ENCODE results near the gene ZNF319.

Gene ZNF319

GRCh38 chr16:57998992-57999365, 1.5 kb downstream of the ZNF319 start:
- peak overlapping the region; percentile 100 for H3K4me2 ChIP-seq (ENCODE audit: insufficient read depth, low read length)
- no peak overlapping the region for H2AFZ ChIP-seq (ENCODE audit: low read depth, low read length)
- ATAC-seq (ENCODE audit: insufficient read depth, low read depth), result no peak
- H4K20me1 ChIP-seq (ENCODE audit: insufficient read depth, low read length), result peaks cover 26% of the 10 kb centered on the region
- peaks cover 57% of the 10 kb centered on the region for H3K36me3 ChIP-seq (ENCODE audit: insufficient read depth, low read length)
- peaks cover 22% of the 10 kb centered on the region for H3K79me2 ChIP-seq (ENCODE audit: insufficient read depth, low read length)
- H3K27me3 ChIP-seq (ENCODE audit: insufficient read depth, low read length, poor library complexity), result no peaks in the 10 kb centered on the region
- peaks cover 34% of the 10 kb centered on the region for H3K4me1 ChIP-seq (ENCODE audit: insufficient read depth, low read length)
- TF ChIP-seq CTCF (IDR thresholded peaks at IDR 0.05; ENCODE audit: borderline replicate concordance, extremely low read depth, low read length, poor library complexity, severe bottlenecking) (no peak), EZH2 (IDR thresholded peaks at IDR 0.05; ENCODE audit: borderline replicate concordance, low read depth, low read length, severe bottlenecking) (no peak)
- H3K4me3 ChIP-seq (ENCODE audit: low read depth in 1 of 2, low read length in 2 of 2), result peak overlapping the region in 1 of 2 experiments; percentile 98; a peak in 2 of 4 replicates
- no peak for DNase-seq
- no peaks in the 10 kb centered on the region for H3K9me3 ChIP-seq (ENCODE audit: insufficient read depth, low read length, severe bottlenecking)
- peak overlapping the region; percentile 72 for H3K9ac ChIP-seq (ENCODE audit: low read depth, low read length)
- H3K27ac ChIP-seq (ENCODE audit: low read length), result no peak overlapping the region

GRCh38 chr16:57998486-57998885, 2.0 kb downstream of the ZNF319 start:
- peaks cover 36% of the 10 kb centered on the region for H3K4me1 ChIP-seq (ENCODE audit: insufficient read depth, low read length)
- H2AFZ ChIP-seq (ENCODE audit: low read depth, low read length), result no peak overlapping the region
- peaks cover 22% of the 10 kb centered on the region for H3K79me2 ChIP-seq (ENCODE audit: insufficient read depth, low read length)
- DNase-seq (peak; percentile 49), ATAC-seq (ENCODE audit: insufficient read depth, low read depth) (no peak)
- H3K9me3 ChIP-seq (ENCODE audit: insufficient read depth, low read length, severe bottlenecking), result no peaks in the 10 kb centered on the region
- H3K4me2 ChIP-seq (ENCODE audit: insufficient read depth, low read length), result peak overlapping the region; percentile 100; the same call in 1 of the 2 replicates
- H4K20me1 ChIP-seq (ENCODE audit: insufficient read depth, low read length), result peaks cover 31% of the 10 kb centered on the region
- no peak for TF ChIP-seq EZH2 (IDR thresholded peaks at IDR 0.05; ENCODE audit: borderline replicate concordance, low read depth, low read length, severe bottlenecking)
- TF ChIP-seq CTCF (IDR thresholded peaks at IDR 0.05; ENCODE audit: borderline replicate concordance, extremely low read depth, low read length, poor library complexity, severe bottlenecking), result no peak
- peaks cover 57% of the 10 kb centered on the region for H3K36me3 ChIP-seq (ENCODE audit: insufficient read depth, low read length)
- no peak overlapping the region for H3K4me3 ChIP-seq (ENCODE audit: low read depth in 1 of 2, low read length in 2 of 2)
- H3K27me3 ChIP-seq (ENCODE audit: insufficient read depth, low read length, poor library complexity), result no peaks in the 10 kb centered on the region
- H3K9ac ChIP-seq (ENCODE audit: low read depth, low read length), result no peak overlapping the region; the same call in 1 of the 2 replicates
- no peak overlapping the region for H3K27ac ChIP-seq (ENCODE audit: low read length)

GRCh38 chr16:57997528-57998265, 2.8 kb downstream of the ZNF319 start:
- Histone ChIP-seq H3K27ac (ENCODE audit: low read length) (no peak overlapping the region), H3K4me1 (ENCODE audit: insufficient read depth, low read length) (peaks cover 29% of the 10 kb centered on the region), H2AFZ (ENCODE audit: low read depth, low read length) (no peak overlapping the region), H3K36me3 (ENCODE audit: insufficient read depth, low read length) (peaks cover 50% of the 10 kb centered on the region), H4K20me1 (ENCODE audit: insufficient read depth, low read length) (peaks cover 35% of the 10 kb centered on the region), H3K27me3 (ENCODE audit: insufficient read depth, low read length, poor library complexity) (no peaks in the 10 kb centered on the region), H3K4me3 (ENCODE audit: low read depth in 1 of 2, low read length in 2 of 2) (no peak overlapping the region), H3K79me2 (ENCODE audit: insufficient read depth, low read length) (peaks cover 22% of the 10 kb centered on the region), H3K9me3 (ENCODE audit: insufficient read depth, low read length, severe bottlenecking) (no peaks in the 10 kb centered on the region), H3K9ac (ENCODE audit: low read depth, low read length) (no peak overlapping the region), H3K4me2 (ENCODE audit: insufficient read depth, low read length) (no peak overlapping the region)
- no peak for DNase-seq
- no peak for TF ChIP-seq EZH2 (IDR thresholded peaks at IDR 0.05; ENCODE audit: borderline replicate concordance, low read depth, low read length, severe bottlenecking)
- TF ChIP-seq CTCF (IDR thresholded peaks at IDR 0.05; ENCODE audit: borderline replicate concordance, extremely low read depth, low read length, poor library complexity, severe bottlenecking), result no peak
- ATAC-seq (ENCODE audit: insufficient read depth, low read depth), result no peak
